HG03558 (cell line): Measurements from ENCODE around the gene ZNF286A.
"Not testable (repeated sequence)": the region's sequence is repeated elsewhere in the genome, so short reads cannot be mapped to it uniquely, and the experiment has no call there.

Source experiments
- ATAC-seq: cut with Tn5 transposase; IDR thresholded peaks from one replicate; pipeline ENCODE4 v1.9.1; 2021; ENCODE audit warnings: moderate number of reproducible peaks; ENCODE audit not compliant: unreplicated experiment; ENCODE audit errors: extremely low read depth

The ZNF286A gene

DNA sequence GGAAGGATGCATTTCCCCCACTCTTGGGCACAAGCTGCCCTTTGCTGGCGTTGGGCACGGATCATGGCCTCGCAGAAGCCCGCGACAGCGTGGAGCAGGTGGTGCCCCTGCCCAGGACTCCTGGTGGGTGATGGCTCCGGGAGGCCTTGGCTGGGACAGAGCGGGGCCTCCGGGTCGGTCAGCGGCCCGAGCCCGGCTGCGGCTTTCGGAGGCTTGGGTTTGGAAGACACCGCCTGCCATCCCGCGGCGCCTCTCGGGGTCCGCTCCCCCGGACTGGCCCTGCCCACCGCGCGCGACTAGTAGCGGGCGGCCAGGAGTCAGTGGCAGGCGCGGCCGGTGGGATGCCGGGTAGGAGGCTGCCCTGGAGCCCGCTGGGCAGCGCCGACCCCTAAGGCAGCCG, 49.9 kb downstream of the ZNF286A start:
- ATAC-seq, result not testable (repeated sequence)

DNA sequence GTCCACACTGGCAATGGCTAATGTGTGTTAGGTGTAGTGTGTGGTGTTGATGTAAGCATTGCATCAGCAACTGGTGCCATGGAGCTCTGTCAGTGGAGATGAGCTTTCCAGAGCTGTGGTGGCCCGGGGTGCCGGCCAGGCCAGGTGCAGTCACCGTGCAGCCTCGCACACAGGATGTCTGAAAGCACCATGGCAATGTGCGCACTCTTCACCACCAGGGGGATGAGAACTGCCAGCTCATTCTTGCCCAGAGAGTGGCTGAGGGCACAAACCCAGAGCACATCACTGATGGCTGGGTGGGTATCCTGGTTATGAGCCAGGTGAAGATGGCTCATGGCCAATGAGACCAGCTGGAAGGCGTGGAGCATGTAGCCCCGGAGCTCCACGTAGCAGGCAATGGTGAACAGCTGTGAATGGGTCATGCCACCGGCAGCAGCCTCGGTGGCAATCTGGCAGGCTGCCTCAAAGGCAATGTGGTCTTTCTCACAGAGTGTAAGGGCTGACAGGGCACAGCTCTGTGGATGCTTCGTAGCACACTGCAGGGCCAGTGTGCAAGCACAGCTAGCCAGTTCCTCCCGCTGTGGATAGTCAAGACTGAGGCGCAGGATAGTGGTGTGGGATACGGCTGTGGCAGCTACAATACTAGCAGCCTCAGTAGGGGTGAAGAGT, 69.4 kb downstream of the ZNF286A start:
- ATAC-seq, result not testable (repeated sequence)
